K562 (cell line): ENCODE measurements around the gene NEU3. TPM values are rescaled to one million over a fixed set of nuclear protein-coding genes. Genes with fewer than 3 reads are reported as not detected.
A peak's percentile ranks its signal among the peaks of the same experiment; 100 is the strongest.

Source experiments
- CBFA2T3 ChIP-seq: fragments of 450-650 bp; IDR thresholded peaks from 2 replicates; pipeline ENCODE4 v1.6.1; 2017
- CTCF ChIP-seq, 3 experiments: IDR thresholded peaks in 2 of 3; conservative IDR thresholded peaks in 1 of 3; 2 replicates each; pipeline ENCODE4 v1.5.1; 2011 to 2012; ENCODE audit warnings: low read length in 3 of 3, mild to moderate bottlenecking in 3 of 3, control low read depth in 2 of 3, improper control_type of control experiment in 1 of 3, inconsistent platforms in 1 of 3, low read depth in 1 of 3, mixed read lengths in 1 of 3, moderate library complexity in 1 of 3; ENCODE audit not compliant: insufficient read depth in 2 of 3
- E2F1 ChIP-seq: sonication (generic); formaldehyde crosslinking; IDR thresholded peaks from 2 replicates; pipeline ENCODE4 v1.8.1; 2023; ENCODE audit warnings: mild to moderate bottlenecking, missing genetic modification reagents, moderate library complexity
- GMEB1 ChIP-seq: fragments of 250-450 bp; sonication (Bioruptor Pico); IDR thresholded peaks from 2 replicates; pipeline ENCODE4 v1.4.0; 2020; ENCODE audit warnings: mild to moderate bottlenecking
- GTF2E2 ChIP-seq: fragments of 200-800 bp; sonication (Bioruptor generic); IDR thresholded peaks from 2 replicates; pipeline ENCODE4 v1.6.1; 2016; ENCODE audit warnings: missing genetic modification characterization, missing compliant biosample characterization
- HDAC6 ChIP-seq: IDR thresholded peaks from 2 replicates; pipeline ENCODE4 v1.6.1; 2012; ENCODE audit warnings: low read depth, mild to moderate bottlenecking, control low read depth, inconsistent platforms, low read length, moderate library complexity
- HEY1 ChIP-seq: fragments of 250-450 bp; sonication (Bioruptor Pico); IDR thresholded peaks from 2 replicates; pipeline ENCODE4 v1.5.0; 2020; ENCODE audit warnings: mild to moderate bottlenecking, moderate library complexity, borderline replicate concordance
- IRF9 ChIP-seq: fragments of 450-650 bp; IDR thresholded peaks from 2 replicates; pipeline ENCODE4 v1.6.1; 2016; ENCODE audit warnings: missing biosample characterization, missing genetic modification characterization
- KAT2B ChIP-seq: IDR thresholded peaks from one replicate; pipeline ENCODE4 v1.6.1; 2012; ENCODE audit warnings: low read depth, mild to moderate bottlenecking, control low read depth, inconsistent platforms, low read length, moderate library complexity
- KAT8 ChIP-seq: fragments of 450-650 bp; IDR thresholded peaks from 2 replicates; pipeline ENCODE4 v1.6.1; 2016; ENCODE audit warnings: low read depth, mild to moderate bottlenecking
- MYBL2 ChIP-seq, 2 experiments: fragments of 450-650 bp in 1 of 2; sonication (generic) in 1 of 2; formaldehyde crosslinking in 1 of 2; IDR thresholded peaks; 2 replicates each; pipeline versions ENCODE4 v1.6.1 to v1.8.1; 2017 to 2022; ENCODE audit warnings: borderline replicate concordance in 1 of 2, inconsistent platforms in 1 of 2, low read depth in 1 of 2, mild to moderate bottlenecking in 1 of 2, missing genetic modification reagents in 1 of 2, moderate library complexity in 1 of 2
- MYNN ChIP-seq, 2 experiments: sonication (generic); formaldehyde crosslinking in 1 of 2; IDR thresholded peaks; 2 replicates each; pipeline versions ENCODE4 v1.5.0 to v1.6.1; 2016 to 2020; ENCODE audit warnings: antibody characterized with exemption in 1 of 2, missing genetic modification reagents in 1 of 2
- OTX1 ChIP-seq: fragments of 450-650 bp; formaldehyde crosslinking; IDR thresholded peaks from 2 replicates; pipeline ENCODE4 v1.4.0; 2022; ENCODE audit warnings: mild to moderate bottlenecking
- POLR2G ChIP-seq: fragments of 200-400 bp; formaldehyde crosslinking; IDR thresholded peaks from 2 replicates; pipeline ENCODE4 v1.6.1; 2017; ENCODE audit warnings: low read depth, mild to moderate bottlenecking, antibody characterized with exemption, low read length, moderate library complexity
- PRMT5 ChIP-seq: sonication (generic); formaldehyde crosslinking; IDR thresholded peaks from 2 replicates; pipeline ENCODE4 v1.5.0; 2020; ENCODE audit warnings: missing genetic modification reagents
- SIN3A ChIP-seq, 2 experiments: fragments of 150-350 bp in 1 of 2; IDR thresholded peaks; 2 replicates each; pipeline ENCODE4 v1.6.1; 2011 to 2016; ENCODE audit warnings: borderline replicate concordance in 2 of 2, low read depth in 2 of 2, low read length in 2 of 2, mild to moderate bottlenecking in 2 of 2, moderate library complexity in 2 of 2; ENCODE audit not compliant: control insufficient read depth in 1 of 2
- STAT5A ChIP-seq: IDR thresholded peaks from 2 replicates; pipeline ENCODE4 v1.6.1; 2012; ENCODE audit warnings: low read length, inconsistent platforms, borderline replicate concordance
- TCF7 ChIP-seq: sonication (generic); IDR thresholded peaks from 2 replicates; pipeline ENCODE4 v1.6.1; 2016; ENCODE audit warnings: antibody characterized with exemption, borderline replicate concordance
- TRIM24 ChIP-seq, 2 experiments: fragments of 450-650 bp; IDR thresholded peaks; 2 replicates each; pipeline ENCODE4 v1.6.1; 2016
- XRCC4 ChIP-seq: IDR thresholded peaks from one replicate; pipeline ENCODE4 v1.6.1; 2011; ENCODE audit not compliant: insufficient read depth, insufficient read length; ENCODE audit errors: extremely low read depth
- ZFP36 ChIP-seq: fragments of 150-350 bp; IDR thresholded peaks from 2 replicates; pipeline ENCODE4 v1.6.1; 2018; ENCODE audit warnings: low read length, low read depth; ENCODE audit not compliant: partially characterized antibody
- ZNF277 ChIP-seq: fragments of 250-450 bp; sonication (Bioruptor Pico); IDR thresholded peaks from 2 replicates; pipeline ENCODE4 v1.8.0; 2022; ENCODE audit warnings: inconsistent platforms, mild to moderate bottlenecking, moderate library complexity, borderline replicate concordance
- polyA plus RNA-seq, 8 experiments: library from polyadenylated mRNA; depleted of rRNA in 4 of 8; stranded (reverse) in 5 of 8; unstranded in 3 of 8; fragments of >200 nt; fragmentation: Nextera tagmentation in 2 of 8; fragmentation: Illumina TruSeq in 1 of 8; extraction: Ambion mirVana in 2 of 8; extraction: Trizol in 1 of 8; gene quantifications; 2 replicates each; pipeline versions ENCODE4 v1.2.1 to v1.2.3, GENCODE V29; 2011 to 2014; ENCODE audit warnings: inconsistent platforms in 1 of 8, missing spikeins in 1 of 8
- total RNA-seq, 7 experiments: library from RNA; depleted of rRNA in 6 of 7; stranded (reverse); fragments of >200 nt in 6 of 7; fragmentation: Illumina TruSeq in 2 of 7; extraction: Trizol in 2 of 7; gene quantifications; 2 replicates each; pipeline versions ENCODE4 v1.2.1 to v1.2.3, GENCODE V29; 2011 to 2021; ENCODE audit warnings: low replicate concordance in 1 of 7

Gene NEU3
- total and polyA plus RNA-seq, 9 of the 15 experiments (the other 6 are each of a cell fraction or from before 2014, with no cell fraction given): 6.2 to 41.3 (median 31.1) TPM

- TF ChIP-seq ZNF277 (CRISPR knock-in tag) (no peak), SIN3A (IDR thresholded peaks at IDR 0.05; ENCODE audit: borderline replicate concordance in 2 of 2, control insufficient read depth in 1 of 2, low read depth in 2 of 2, low read length in 2 of 2) (no peak), IRF9 (tag) (no peak), TCF7 (peak; percentile 98), POLR2G (no peak), KAT8 (no peak), XRCC4 (no peak), E2F1 (CRISPR knock-in tag) (no peak), MYBL2 (IDR thresholded peaks at IDR 0.05; ENCODE audit: low read depth) (no peak), MYBL2 (CRISPR knock-in tag; IDR thresholded peaks at IDR 0.05; ENCODE audit: borderline replicate concordance) (no peak), OTX1 (CRISPR knock-in tag) (no peak), GMEB1 (CRISPR knock-in tag) (no peak), CTCF (IDR thresholded peaks at IDR 0.05 in 2 of 3, conservative IDR thresholded peaks at IDR 0.05 in 1 of 3; ENCODE audit: insufficient read depth in 2 of 3, low read depth in 1 of 3, low read length in 3 of 3) (no peak), TRIM24 (IDR thresholded peaks at IDR 0.05) (peak in 1 of 2 experiments; percentile 46; a peak in 2 of 4 replicates), KAT2B (no peak), GTF2E2 (tag) (no peak), PRMT5 (CRISPR knock-in tag) (no peak), CBFA2T3 (peak; percentile 84), HEY1 (CRISPR knock-in tag) (no peak), HDAC6 (no peak), STAT5A (no peak), ZFP36 (no peak), MYNN (IDR thresholded peaks at IDR 0.05) (no peak), MYNN (CRISPR knock-in tag; IDR thresholded peaks at IDR 0.05) (no peak)
These were observed 24.3 kb downstream of the NEU3 start (continued) for GRCh38 chr11:75013051-75013450.
